Measurements from ENCODE around the gene EGLN1.

Gene EGLN1

DNA sequence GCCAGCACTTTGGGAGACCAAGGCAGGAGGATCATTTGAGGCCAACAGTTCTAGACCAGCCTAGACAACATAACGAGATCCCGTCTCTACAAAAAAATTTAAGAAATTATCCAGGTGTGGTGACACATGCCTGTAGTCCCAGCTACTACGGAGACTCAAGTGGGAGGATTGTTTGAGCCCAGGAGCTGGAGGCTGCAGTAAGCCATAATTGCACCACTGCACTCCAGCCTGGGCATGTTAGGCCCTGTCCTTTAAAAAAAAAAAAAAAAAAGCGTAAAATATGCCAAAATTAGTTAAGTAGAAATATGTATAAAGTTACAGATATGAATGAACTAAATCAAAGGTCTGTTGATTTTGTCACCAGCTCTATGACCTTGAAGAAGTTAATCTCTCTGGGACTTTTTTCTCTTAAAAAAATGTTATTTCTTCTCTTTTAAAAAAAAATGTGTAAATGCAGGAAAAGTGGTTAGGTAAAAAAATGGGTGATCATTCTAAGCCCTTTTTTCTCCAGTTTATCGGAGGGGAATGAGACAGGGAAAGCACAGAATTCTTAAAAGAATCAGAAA is 7.0 kb downstream of the EGLN1 start:
- TF ChIP-seq, protein P1, sequence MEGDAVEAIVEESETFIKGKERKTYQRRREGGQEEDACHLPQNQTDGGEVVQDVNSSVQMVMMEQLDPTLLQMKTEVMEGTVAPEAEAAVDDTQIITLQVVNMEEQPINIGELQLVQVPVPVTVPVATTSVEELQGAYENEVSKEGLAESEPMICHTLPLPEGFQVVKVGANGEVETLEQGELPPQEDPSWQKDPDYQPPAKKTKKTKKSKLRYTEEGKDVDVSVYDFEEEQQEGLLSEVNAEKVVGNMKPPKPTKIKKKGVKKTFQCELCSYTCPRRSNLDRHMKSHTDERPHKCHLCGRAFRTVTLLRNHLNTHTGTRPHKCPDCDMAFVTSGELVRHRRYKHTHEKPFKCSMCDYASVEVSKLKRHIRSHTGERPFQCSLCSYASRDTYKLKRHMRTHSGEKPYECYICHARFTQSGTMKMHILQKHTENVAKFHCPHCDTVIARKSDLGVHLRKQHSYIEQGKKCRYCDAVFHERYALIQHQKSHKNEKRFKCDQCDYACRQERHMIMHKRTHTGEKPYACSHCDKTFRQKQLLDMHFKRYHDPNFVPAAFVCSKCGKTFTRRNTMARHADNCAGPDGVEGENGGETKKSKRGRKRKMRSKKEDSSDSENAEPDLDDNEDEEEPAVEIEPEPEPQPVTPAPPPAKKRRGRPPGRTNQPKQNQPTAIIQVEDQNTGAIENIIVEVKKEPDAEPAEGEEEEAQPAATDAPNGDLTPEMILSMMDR (conservative IDR thresholded peaks at IDR 0.05; ENCODE audit: low read length) = no peak
- no peak for DNase-seq (ENCODE audit: low read depth)
- no peak overlapping the region for H3K4me3 ChIP-seq (ENCODE audit: low read length)

DNA sequence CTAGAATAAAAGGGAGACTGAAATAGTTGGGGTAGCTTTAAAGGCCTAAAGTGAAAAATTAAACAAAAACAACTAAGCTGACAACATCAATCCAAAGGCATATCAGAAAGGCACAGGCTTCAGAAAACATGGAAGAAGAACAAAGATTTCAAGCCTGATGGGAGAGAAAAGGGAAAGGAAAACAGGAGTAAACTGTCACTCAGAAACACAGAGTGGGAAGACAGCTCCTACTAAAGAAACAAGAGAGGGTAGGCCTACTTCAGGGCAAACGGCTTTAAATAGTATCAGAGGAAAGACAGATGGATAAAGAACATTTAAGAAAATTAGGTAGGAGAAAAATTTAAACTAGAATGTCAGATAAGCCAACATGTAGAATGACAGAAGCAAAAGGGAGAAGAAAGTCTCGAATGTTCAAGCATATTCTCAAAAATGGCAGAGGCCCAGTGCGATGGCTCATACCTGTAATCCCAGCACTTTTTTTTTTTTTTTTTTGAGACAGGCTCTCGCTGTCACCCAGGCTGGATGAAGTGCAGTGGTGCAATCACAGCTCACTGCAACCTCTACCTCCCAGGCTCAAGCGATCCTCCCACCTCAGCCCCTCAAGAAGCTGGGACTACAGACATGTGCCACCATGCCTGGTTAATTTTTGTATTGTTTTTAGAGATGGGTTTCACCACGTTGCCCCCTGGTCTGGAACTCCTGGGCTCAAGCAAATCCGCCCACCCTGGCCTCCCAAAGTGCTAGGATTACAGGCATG is 7.6 kb downstream of the EGLN1 start:
- no peak for DNase-seq (ENCODE audit: low read depth)
- no peak overlapping the region for H3K4me3 ChIP-seq (ENCODE audit: low read length)
- TF ChIP-seq, protein P1 (conservative IDR thresholded peaks at IDR 0.05; ENCODE audit: low read length) = no peak

DNA sequence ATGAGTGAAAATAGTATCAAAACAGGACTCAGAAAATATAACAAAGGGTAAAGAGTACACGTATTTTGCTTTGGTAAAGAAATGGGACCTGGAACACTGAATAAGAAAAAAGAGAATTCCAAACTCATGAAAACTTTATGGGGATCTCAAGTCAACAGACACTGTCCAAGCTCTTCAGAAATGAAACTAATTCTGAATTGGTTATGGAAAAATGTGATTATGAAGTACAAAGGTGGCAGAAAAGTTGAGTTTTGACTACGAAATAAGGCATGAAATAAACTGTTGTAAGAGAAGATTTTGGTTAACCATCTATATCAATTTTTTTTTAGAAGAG is 8.4 kb downstream of the EGLN1 start:
- no peak overlapping the region for H3K4me3 ChIP-seq (ENCODE audit: low read length)
- TF ChIP-seq, protein P1 (conservative IDR thresholded peaks at IDR 0.05; ENCODE audit: low read length) = no peak
- no peak for DNase-seq (ENCODE audit: low read depth)

DNA sequence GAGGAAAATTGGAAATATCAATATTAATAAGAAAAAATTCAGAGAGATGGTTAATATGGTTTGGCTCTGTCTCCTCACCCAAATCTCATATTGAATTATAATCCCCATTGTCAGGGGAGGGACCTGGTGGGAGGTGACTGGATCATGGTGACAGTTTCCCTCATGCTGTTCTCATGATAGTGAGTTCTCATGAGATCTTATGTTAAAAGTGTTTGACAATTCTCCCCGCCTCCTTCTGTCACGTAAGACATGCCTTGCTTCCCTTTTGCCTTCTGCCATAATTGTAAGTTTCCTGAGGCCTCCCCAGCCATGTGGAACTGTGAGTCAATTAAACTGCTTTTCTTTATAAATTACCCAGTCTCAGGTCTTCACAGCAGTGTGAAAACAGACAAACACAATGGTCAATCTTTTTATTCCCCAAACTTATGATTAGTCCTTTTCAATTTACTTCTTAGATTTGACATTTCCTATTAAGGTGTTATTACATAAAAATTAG is 11.0 kb downstream of the EGLN1 start:
- TF ChIP-seq, protein P1 (conservative IDR thresholded peaks at IDR 0.05; ENCODE audit: low read length) = no peak
- no peak overlapping the region for H3K4me3 ChIP-seq (ENCODE audit: low read length)
- no peak for DNase-seq (ENCODE audit: low read depth)

DNA sequence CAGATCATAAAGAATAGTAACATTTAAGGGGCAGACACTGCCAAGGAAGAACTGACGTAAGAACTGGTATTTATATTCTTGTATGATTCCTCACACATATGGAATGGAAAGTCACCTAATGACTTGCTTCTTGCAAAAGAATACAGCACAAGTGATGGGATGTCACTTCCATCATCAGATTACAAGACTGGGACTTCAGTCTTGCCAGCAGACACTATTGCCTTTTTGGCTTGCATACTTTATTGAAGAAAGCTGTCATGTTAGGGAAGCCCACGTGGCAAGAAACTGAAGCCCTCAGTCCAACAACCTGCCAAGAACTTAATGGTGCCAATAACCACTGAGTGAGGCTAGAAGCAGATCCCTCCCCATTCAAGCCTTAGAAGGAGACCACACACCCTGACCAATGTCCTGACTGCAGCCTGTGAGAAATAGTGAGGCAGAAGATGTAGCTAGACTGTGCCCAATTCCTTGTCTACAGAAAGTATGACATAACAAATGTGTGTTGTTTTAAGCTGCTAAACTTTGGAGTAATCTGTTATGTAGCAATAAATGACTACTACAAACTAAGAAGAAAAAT is 12.0 kb downstream of the EGLN1 start:
- peak; percentile 57 for DNase-seq (ENCODE audit: low read depth)
- no peak overlapping the region for H3K4me3 ChIP-seq (ENCODE audit: low read length)
- TF ChIP-seq, protein P1 (conservative IDR thresholded peaks at IDR 0.05; ENCODE audit: low read length) = no peak

DNA sequence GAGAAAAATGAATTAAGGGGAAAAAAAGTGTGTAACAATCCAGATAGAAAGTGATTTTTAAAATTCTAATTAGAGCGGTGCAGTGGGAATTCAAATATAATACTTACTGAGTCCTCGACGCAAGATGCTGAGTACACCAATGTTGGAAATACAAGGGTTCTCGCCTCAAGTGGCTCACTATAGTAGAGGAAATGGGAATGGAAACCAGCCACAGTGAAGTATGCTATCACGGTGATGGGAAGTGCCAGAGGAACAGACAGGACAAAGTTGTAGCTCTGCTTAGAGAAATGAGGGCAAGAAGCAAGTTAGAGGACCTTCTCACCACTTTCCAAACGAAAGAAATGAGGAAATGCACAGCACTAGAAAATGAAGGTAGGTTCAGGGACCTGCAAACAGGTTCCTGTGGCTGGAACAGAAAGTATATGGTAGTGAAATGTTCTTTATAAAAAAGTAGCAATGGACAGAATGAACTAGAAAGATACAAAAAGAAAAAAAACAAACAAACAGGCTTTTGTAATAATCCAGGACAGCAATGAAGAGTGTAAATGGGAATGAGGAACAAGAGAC is 13.5 kb downstream of the EGLN1 start:
- no peak overlapping the region for H3K4me3 ChIP-seq (ENCODE audit: low read length)
- TF ChIP-seq, protein P1 (conservative IDR thresholded peaks at IDR 0.05; ENCODE audit: low read length) = no peak
- no peak for DNase-seq (ENCODE audit: low read depth)

All from AG10803 (cell line).